HepG2 (cell line): ENCODE results near the gene ZBTB43. TPM values are rescaled to one million over a fixed set of nuclear protein-coding genes. Genes with fewer than 3 reads are reported as not detected.

ENCODE experiments used
- ASH2L ChIP-seq: fragments of 300-600, 200-600 bp; sonication (generic); IDR thresholded peaks from 2 replicates; pipeline ENCODE4 v1.7.0; 2017; ENCODE audit warnings: low read depth, mild to moderate bottlenecking, moderate library complexity, mixed read lengths, low read length; ENCODE audit not compliant: insufficient read length
- CBFB ChIP-seq: sonication (generic); formaldehyde crosslinking; IDR thresholded peaks from 2 replicates; pipeline ENCODE4 v1.4.0; 2020; ENCODE audit warnings: missing genetic modification reagents
- ELF1 ChIP-seq: sonication (generic); formaldehyde crosslinking; IDR thresholded peaks from 2 replicates; pipeline ENCODE4 v1.4.0; 2020; ENCODE audit warnings: missing genetic modification reagents
- HOXD1 ChIP-seq: sonication (generic); formaldehyde crosslinking; IDR thresholded peaks from 2 replicates; pipeline ENCODE4 v1.5.0; 2020; ENCODE audit warnings: missing genetic modification reagents
- MED13 ChIP-seq: sonication (generic); formaldehyde crosslinking; IDR thresholded peaks from 2 replicates; pipeline ENCODE4 v1.5.0; 2020; ENCODE audit warnings: missing genetic modification reagents
- MTA1 ChIP-seq: sonication (generic); formaldehyde crosslinking; IDR thresholded peaks from 2 replicates; pipeline ENCODE4 v1.4.0; 2020; ENCODE audit warnings: missing genetic modification reagents, mild to moderate bottlenecking, borderline replicate concordance
- NCOA2 ChIP-seq: sonication (generic); formaldehyde crosslinking; IDR thresholded peaks from 2 replicates; pipeline ENCODE4 v1.8.0; 2022; ENCODE audit warnings: inconsistent platforms
- NCOA5 ChIP-seq: sonication (generic); formaldehyde crosslinking; IDR thresholded peaks from 2 replicates; pipeline ENCODE4 v1.4.0; 2020; ENCODE audit warnings: missing genetic modification reagents
- NFKB2 ChIP-seq: sonication (generic); formaldehyde crosslinking; IDR thresholded peaks from 2 replicates; pipeline ENCODE4 v1.4.0; 2020; ENCODE audit warnings: missing genetic modification reagents, borderline replicate concordance
- POGZ ChIP-seq: sonication (generic); formaldehyde crosslinking; IDR thresholded peaks from 2 replicates; pipeline ENCODE4 v1.4.0; 2020; ENCODE audit warnings: mild to moderate bottlenecking, missing genetic modification reagents
- POLR2AphosphoS5 ChIP-seq: IDR thresholded peaks from 2 replicates; pipeline ENCODE4 v1.6.1; 2012; ENCODE audit warnings: low read depth, low read length
- SIX4 ChIP-seq: sonication (generic); formaldehyde crosslinking; IDR thresholded peaks from 2 replicates; pipeline ENCODE4 v1.4.0; 2020; ENCODE audit warnings: missing genetic modification reagents
- SMARCE1 ChIP-seq: fragments of 450-650 bp; IDR thresholded peaks from 2 replicates; pipeline ENCODE4 v1.6.1; 2017; ENCODE audit warnings: borderline replicate concordance
- ZFP37 ChIP-seq: sonication (generic); formaldehyde crosslinking; IDR thresholded peaks from 2 replicates; pipeline ENCODE4 v1.4.0; 2020; ENCODE audit warnings: missing genetic modification reagents, borderline replicate concordance
- ZNF205 ChIP-seq: IDR thresholded peaks from 2 replicates; pipeline ENCODE4 v1.6.1; 2018; ENCODE audit warnings: missing biosample characterization, missing genetic modification reagents
- ZNF264 ChIP-seq: sonication (generic); formaldehyde crosslinking; IDR thresholded peaks from 2 replicates; pipeline ENCODE4 v1.4.0; 2020; ENCODE audit warnings: missing genetic modification reagents
- ZNF337 ChIP-seq: sonication (generic); formaldehyde crosslinking; IDR thresholded peaks from 2 replicates; pipeline ENCODE4 v1.5.1; 2020; ENCODE audit warnings: missing genetic modification reagents, low read depth, mild to moderate bottlenecking, borderline replicate concordance
- ZNF484 ChIP-seq: sonication (generic); formaldehyde crosslinking; IDR thresholded peaks from 2 replicates; pipeline ENCODE4 v1.5.1; 2020; ENCODE audit warnings: mild to moderate bottlenecking, low read depth, missing genetic modification reagents, borderline replicate concordance
- ZNF768 ChIP-seq: sonication (generic); formaldehyde crosslinking; IDR thresholded peaks from 2 replicates; pipeline ENCODE4 v1.4.0; 2020; ENCODE audit warnings: missing genetic modification reagents
- polyA plus RNA-seq, 8 experiments: library from polyadenylated mRNA; depleted of rRNA in 3 of 8; stranded (reverse) in 7 of 8; unstranded in 1 of 8; fragments of >200 nt; fragmentation: Illumina TruSeq in 4 of 8; extraction: Trizol in 4 of 8; gene quantifications; 2 replicates each; pipeline versions ENCODE4 v1.2.1 to v1.2.3, GENCODE V29; 2011 to 2016; ENCODE audit warnings: low read depth in 4 of 8, missing spikeins in 1 of 8, mixed read lengths in 1 of 8; ENCODE audit not compliant: insufficient read depth in 1 of 8
- total RNA-seq, 5 experiments: library from RNA; depleted of rRNA; stranded (reverse); fragments of >200 nt; fragmentation: Illumina TruSeq; extraction: Trizol; gene quantifications; 2 replicates each; pipeline ENCODE4 v1.2.3, GENCODE V29; 2016; ENCODE audit warnings: low read depth in 1 of 5
- TF ChIP-seq, protein P1 (sequence below): sonication (generic); formaldehyde crosslinking; IDR thresholded peaks from 2 replicates; pipeline ENCODE4 v1.4.0; 2020; ENCODE audit warnings: missing genetic modification reagents, mild to moderate bottlenecking, borderline replicate concordance
- TF ChIP-seq, protein P2 (sequence below): sonication (generic); formaldehyde crosslinking; IDR thresholded peaks from 2 replicates; pipeline ENCODE4 v1.8.0; 2022; ENCODE audit warnings: missing genetic modification reagents, mild to moderate bottlenecking, moderate library complexity, borderline replicate concordance
- TF ChIP-seq, protein P3 (sequence below): sonication (generic); formaldehyde crosslinking; IDR thresholded peaks from 2 replicates; pipeline ENCODE4 v1.8.0; 2022; ENCODE audit warnings: missing genetic modification reagents, mild to moderate bottlenecking, borderline replicate concordance
- TF ChIP-seq, protein P4 (sequence below): sonication (generic); formaldehyde crosslinking; IDR thresholded peaks from 2 replicates; pipeline ENCODE4 v1.9.0; 2021; ENCODE audit warnings: missing genetic modification reagents, borderline replicate concordance

The ZBTB43 gene
- total and polyA plus RNA-seq, 2 of the 13 experiments (the other 11 are each of a cell fraction or from before 2014, with no cell fraction given) = 7.1 to 31.4 TPM

DNA sequence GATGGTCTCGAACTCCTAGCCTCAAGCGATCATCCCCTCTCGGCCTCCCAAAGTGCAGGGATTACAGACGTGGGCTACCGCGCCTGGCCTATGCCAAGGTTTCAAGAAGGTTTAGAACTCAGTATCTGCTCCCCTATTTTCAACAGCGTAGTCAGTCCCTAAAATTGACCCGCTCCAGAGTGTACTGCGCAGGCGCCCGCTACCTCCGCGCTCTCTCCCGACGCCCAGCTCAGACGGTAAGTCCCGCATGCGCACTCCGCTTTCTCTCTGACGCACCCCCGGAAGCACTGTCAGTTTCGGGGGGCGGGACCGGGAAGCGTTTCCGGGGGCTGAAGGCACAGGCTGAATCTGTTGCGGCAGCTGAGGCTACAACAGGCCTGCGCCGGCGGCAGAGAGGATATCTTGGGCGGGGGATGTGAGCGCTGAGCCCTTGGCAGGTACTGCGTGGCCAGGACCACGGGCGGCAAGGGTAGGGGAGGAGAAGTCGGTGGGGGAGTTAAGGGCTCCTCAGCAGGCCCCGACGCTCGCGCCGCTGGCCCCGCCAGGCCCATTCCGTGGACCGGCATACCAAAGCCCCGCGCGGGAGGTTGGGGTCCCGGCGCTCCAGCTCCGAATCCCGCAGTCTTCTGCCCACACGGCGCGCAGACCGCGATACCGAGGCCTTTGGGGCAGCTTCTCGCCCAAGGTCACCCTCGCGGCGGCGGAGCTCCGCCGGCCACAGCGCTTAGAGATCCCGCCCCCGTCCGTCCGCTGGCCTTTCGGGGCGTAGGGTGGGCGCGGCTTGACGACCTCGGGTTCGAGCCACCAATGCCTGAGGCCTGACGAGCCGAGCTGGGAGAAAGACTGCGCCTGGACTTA is at the start of gene ZBTB43 (continued):
- TF ChIP-seq, protein P1, sequence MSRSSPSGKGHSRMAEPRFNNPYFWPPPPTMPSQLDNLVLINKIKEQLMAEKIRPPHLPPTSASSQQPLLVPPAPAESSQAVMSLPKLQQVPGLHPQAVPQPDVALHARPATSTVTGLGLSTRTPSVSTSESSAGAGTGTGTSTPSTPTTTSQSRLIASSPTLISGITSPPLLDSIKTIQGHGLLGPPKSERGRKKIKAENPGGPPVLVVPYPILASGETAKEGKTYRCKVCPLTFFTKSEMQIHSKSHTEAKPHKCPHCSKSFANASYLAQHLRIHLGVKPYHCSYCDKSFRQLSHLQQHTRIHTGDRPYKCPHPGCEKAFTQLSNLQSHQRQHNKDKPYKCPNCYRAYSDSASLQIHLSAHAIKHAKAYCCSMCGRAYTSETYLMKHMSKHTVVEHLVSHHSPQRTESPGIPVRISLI (CRISPR knock-in tag) = no peak
- TF ChIP-seq ZNF205 (CRISPR knock-in tag) (0 out of 2 replicates have a peak, but pooled peaks have one; percentile 38), CBFB (CRISPR knock-in tag) (no peak), HOXD1 (0 out of 2 replicates have a peak, but pooled peaks have one; percentile 33), POLR2AphosphoS5 (peak; percentile 84), SIX4 (no peak), ELF1 (CRISPR knock-in tag) (peak; percentile 88), ASH2L (peak; percentile 81), NFKB2 (CRISPR knock-in tag) (peak; percentile 58; the same call in 1 of the 2 replicates), ZFP37 (no peak), MED13 (CRISPR knock-in tag) (no peak), SMARCE1 (no peak), ZNF337 (CRISPR knock-in tag) (no peak; the same call in 1 of the 2 replicates), ZNF264 (CRISPR knock-in tag) (no peak), ZNF768 (CRISPR knock-in tag) (peak; percentile 41; the same call in 1 of the 2 replicates), POGZ (CRISPR knock-in tag) (peak; percentile 94), NCOA5 (CRISPR knock-in tag) (no peak), NCOA2 (peak; percentile 30; the same call in 1 of the 2 replicates), MTA1 (CRISPR knock-in tag) (no peak), ZNF484 (CRISPR knock-in tag) (no peak)
- TF ChIP-seq, protein P2, sequence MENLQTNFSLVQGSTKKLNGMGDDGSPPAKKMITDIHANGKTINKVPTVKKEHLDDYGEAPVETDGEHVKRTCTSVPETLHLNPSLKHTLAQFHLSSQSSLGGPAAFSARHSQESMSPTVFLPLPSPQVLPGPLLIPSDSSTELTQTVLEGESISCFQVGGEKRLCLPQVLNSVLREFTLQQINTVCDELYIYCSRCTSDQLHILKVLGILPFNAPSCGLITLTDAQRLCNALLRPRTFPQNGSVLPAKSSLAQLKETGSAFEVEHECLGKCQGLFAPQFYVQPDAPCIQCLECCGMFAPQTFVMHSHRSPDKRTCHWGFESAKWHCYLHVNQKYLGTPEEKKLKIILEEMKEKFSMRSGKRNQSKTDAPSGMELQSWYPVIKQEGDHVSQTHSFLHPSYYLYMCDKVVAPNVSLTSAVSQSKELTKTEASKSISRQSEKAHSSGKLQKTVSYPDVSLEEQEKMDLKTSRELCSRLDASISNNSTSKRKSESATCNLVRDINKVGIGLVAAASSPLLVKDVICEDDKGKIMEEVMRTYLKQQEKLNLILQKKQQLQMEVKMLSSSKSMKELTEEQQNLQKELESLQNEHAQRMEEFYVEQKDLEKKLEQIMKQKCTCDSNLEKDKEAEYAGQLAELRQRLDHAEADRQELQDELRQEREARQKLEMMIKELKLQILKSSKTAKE (CRISPR knock-in tag) = no peak; the same call in 1 of the 2 replicates
- TF ChIP-seq, protein P3, sequence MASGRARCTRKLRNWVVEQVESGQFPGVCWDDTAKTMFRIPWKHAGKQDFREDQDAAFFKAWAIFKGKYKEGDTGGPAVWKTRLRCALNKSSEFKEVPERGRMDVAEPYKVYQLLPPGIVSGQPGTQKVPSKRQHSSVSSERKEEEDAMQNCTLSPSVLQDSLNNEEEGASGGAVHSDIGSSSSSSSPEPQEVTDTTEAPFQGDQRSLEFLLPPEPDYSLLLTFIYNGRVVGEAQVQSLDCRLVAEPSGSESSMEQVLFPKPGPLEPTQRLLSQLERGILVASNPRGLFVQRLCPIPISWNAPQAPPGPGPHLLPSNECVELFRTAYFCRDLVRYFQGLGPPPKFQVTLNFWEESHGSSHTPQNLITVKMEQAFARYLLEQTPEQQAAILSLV (CRISPR knock-in tag) = 0 out of 2 replicates have a peak, but pooled peaks have one; percentile 42
- TF ChIP-seq, protein P4, sequence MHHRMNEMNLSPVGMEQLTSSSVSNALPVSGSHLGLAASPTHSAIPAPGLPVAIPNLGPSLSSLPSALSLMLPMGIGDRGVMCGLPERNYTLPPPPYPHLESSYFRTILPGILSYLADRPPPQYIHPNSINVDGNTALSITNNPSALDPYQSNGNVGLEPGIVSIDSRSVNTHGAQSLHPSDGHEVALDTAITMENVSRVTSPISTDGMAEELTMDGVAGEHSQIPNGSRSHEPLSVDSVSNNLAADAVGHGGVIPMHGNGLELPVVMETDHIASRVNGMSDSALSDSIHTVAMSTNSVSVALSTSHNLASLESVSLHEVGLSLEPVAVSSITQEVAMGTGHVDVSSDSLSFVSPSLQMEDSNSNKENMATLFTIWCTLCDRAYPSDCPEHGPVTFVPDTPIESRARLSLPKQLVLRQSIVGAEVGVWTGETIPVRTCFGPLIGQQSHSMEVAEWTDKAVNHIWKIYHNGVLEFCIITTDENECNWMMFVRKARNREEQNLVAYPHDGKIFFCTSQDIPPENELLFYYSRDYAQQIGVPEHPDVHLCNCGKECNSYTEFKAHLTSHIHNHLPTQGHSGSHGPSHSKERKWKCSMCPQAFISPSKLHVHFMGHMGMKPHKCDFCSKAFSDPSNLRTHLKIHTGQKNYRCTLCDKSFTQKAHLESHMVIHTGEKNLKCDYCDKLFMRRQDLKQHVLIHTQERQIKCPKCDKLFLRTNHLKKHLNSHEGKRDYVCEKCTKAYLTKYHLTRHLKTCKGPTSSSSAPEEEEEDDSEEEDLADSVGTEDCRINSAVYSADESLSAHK = no peak
